H1 (cell line): ENCODE results near the gene RPL7L1. TPM values are rescaled to one million over a fixed set of nuclear protein-coding genes. Genes with fewer than 3 reads are reported as not detected.

Experiments used
- CTCF ChIA-PET: fragments of 300-600 bp; sonication (Branson Sonifier 250); formaldehyde crosslinking; loops from one replicate; lab custom pipeline; 2021; ENCODE audit not compliant: partially characterized antibody; lab: Charles Lee
- POLR2A ChIA-PET: fragments of 300-600 bp; sonication (Branson Sonifier 250); formaldehyde crosslinking; loops from one replicate; lab custom pipeline; 2021; ENCODE audit warnings: inconsistent platforms; ENCODE audit not compliant: partially characterized antibody; lab: Charles Lee
- DNase-seq, 2 experiments: peaks; one replicate each; pipeline versions ENCODE4 v3.0.0 to v3.0.0-alpha.2; 2010 to 2022; ENCODE audit warnings: low spot score in 2 of 2, low read depth in 1 of 2, mixed read lengths in 1 of 2
- FAIRE-seq: peaks from 2 replicates; lab custom pipeline; 2011; peaks lifted over from hg19 to GRCh38; lab: Jason Lieb, UNC
- H2AFZ ChIP-seq: 2 replicates; pipeline ENCODE4 v1.8.1; 2012; ENCODE audit warnings: low read length, inconsistent platforms
- H2AK5ac ChIP-seq: 2 replicates; pipeline ENCODE4 v1.6.1; 2013; ENCODE audit warnings: low read depth, low read length
- H2BK120ac ChIP-seq: replicated peaks from 2 replicates; pipeline ENCODE3; 2013; ENCODE audit warnings: low read depth, low read length, inconsistent platforms
- H2BK12ac ChIP-seq: 2 replicates; pipeline ENCODE4 v1.6.1; 2013; ENCODE audit warnings: low read depth, low read length
- H2BK15ac ChIP-seq: 2 replicates; pipeline ENCODE4 v1.6.1; 2013; ENCODE audit warnings: low read length
- H2BK20ac ChIP-seq: 2 replicates; pipeline ENCODE4 v1.6.1; 2013; ENCODE audit warnings: low read length
- H2BK5ac ChIP-seq: 2 replicates; pipeline ENCODE4 v1.6.1; 2013; ENCODE audit warnings: low read depth, low read length
- H3K14ac ChIP-seq: 2 replicates; pipeline ENCODE4 v1.6.1; 2013; ENCODE audit warnings: inconsistent platforms; ENCODE audit not compliant: insufficient read length
- H3K18ac ChIP-seq: 2 replicates; pipeline ENCODE4 v1.6.1; 2013; ENCODE audit warnings: low read length; ENCODE audit errors: extremely low read depth
- H3K23ac ChIP-seq: 2 replicates; pipeline ENCODE4 v1.6.1; 2013; ENCODE audit warnings: inconsistent platforms; ENCODE audit not compliant: insufficient read length
- H3K23me2 ChIP-seq: 2 replicates; pipeline ENCODE4 v1.6.1; 2013; ENCODE audit warnings: low read depth, low read length
- H3K27ac ChIP-seq: 2 replicates; pipeline ENCODE4 v1.6.1; 2011; ENCODE audit warnings: low read depth, low read length, inconsistent platforms
- H3K27me3 ChIP-seq, 4 experiments: replicated peaks in 1 of 4; 1 replicate in 1 of 4; 2 replicates in 3 of 4; pipeline versions ENCODE4 v1.6.1 to v1.8.1; 2011 to 2013; ENCODE audit warnings: low read length in 3 of 4, mild to moderate bottlenecking in 3 of 4, inconsistent platforms in 2 of 4, mixed read lengths in 2 of 4, moderate library complexity in 1 of 4; ENCODE audit not compliant: control insufficient read depth in 3 of 4, insufficient read depth in 3 of 4; ENCODE audit errors: extremely low read depth in 1 of 4
- H3K36me3 ChIP-seq, 4 experiments: 2 replicates each; pipeline versions ENCODE4 v1.6.1 to v1.8.1; 2011 to 2013; ENCODE audit warnings: mild to moderate bottlenecking in 4 of 4, low read length in 3 of 4, moderate library complexity in 2 of 4, control low read depth in 1 of 4, inconsistent platforms in 1 of 4; ENCODE audit not compliant: insufficient read depth in 4 of 4, control insufficient read depth in 2 of 4
- H3K4ac ChIP-seq: replicated peaks from 2 replicates; pipeline ENCODE3; 2013; ENCODE audit warnings: low read length, low read depth, mixed read lengths, inconsistent platforms; ENCODE audit not compliant: insufficient read length
- H3K4me1 ChIP-seq, 4 experiments: replicated peaks in 1 of 4; 1 replicate in 1 of 4; 2 replicates in 3 of 4; pipeline versions ENCODE4 v1.6.1 to v1.8.1; 2011 to 2013; ENCODE audit warnings: low read length in 3 of 4, inconsistent platforms in 2 of 4, mixed read lengths in 1 of 4; ENCODE audit not compliant: insufficient read depth in 4 of 4, control insufficient read depth in 3 of 4
- H3K4me2 ChIP-seq, 2 experiments: 2 replicates each; pipeline versions ENCODE4 v1.6.1 to v1.8.1; 2011 to 2013; ENCODE audit warnings: low read depth in 2 of 2, low read length in 2 of 2, control low read depth in 1 of 2, inconsistent platforms in 1 of 2, mild to moderate bottlenecking in 1 of 2; ENCODE audit not compliant: insufficient read depth in 1 of 2
- H3K4me3 ChIP-seq, 4 experiments: fragments of 200-600, 300-600 bp in 1 of 4; sonication (generic), shearing (Covaris generic), sonication (Bioruptor Twin) in 1 of 4; 2 replicates each; pipeline versions ENCODE4 v1.5.1 to v1.8.1; 2011 to 2016; ENCODE audit warnings: low read length in 4 of 4, low read depth in 3 of 4, control low read depth in 2 of 4, inconsistent platforms in 2 of 4, mild to moderate bottlenecking in 2 of 4, mixed read lengths in 1 of 4, moderate library complexity in 1 of 4; ENCODE audit not compliant: insufficient read depth in 2 of 4; ENCODE audit errors: extremely low read depth in 1 of 4
- H3K56ac ChIP-seq: replicated peaks from 2 replicates; pipeline ENCODE3; 2013; ENCODE audit warnings: low read depth, mild to moderate bottlenecking, mixed read lengths, low read length, inconsistent platforms; ENCODE audit not compliant: insufficient read length
- H3K79me1 ChIP-seq: 2 replicates; pipeline ENCODE4 v1.6.1; 2013; ENCODE audit warnings: low read depth, low read length, control low read depth
- H3K79me2 ChIP-seq, 2 experiments: 2 replicates each; pipeline versions ENCODE4 v1.6.1 to v1.8.1; 2012 to 2013; ENCODE audit warnings: low read length in 2 of 2, mild to moderate bottlenecking in 2 of 2, inconsistent platforms in 1 of 2; ENCODE audit not compliant: insufficient read depth in 2 of 2, control insufficient read depth in 1 of 2
- H3K9ac ChIP-seq, 4 experiments: replicated peaks in 1 of 4; 1 replicate in 1 of 4; 2 replicates in 3 of 4; pipeline versions ENCODE4 v1.6.1 to v1.8.1; 2011 to 2013; ENCODE audit warnings: low read depth in 3 of 4, low read length in 3 of 4, control low read depth in 2 of 4, mild to moderate bottlenecking in 2 of 4, moderate library complexity in 2 of 4, inconsistent platforms in 1 of 4; ENCODE audit errors: extremely low read depth in 1 of 4
- H3K9me3 ChIP-seq, 2 experiments: 2 replicates each; pipeline versions ENCODE4 v1.6.1 to v1.8.1; 2012 to 2013; ENCODE audit warnings: mild to moderate bottlenecking in 2 of 2, moderate library complexity in 2 of 2, control low read depth in 1 of 2, inconsistent platforms in 1 of 2, low read depth in 1 of 2, low read length in 1 of 2, mixed read lengths in 1 of 2; ENCODE audit not compliant: insufficient read depth in 2 of 2
- H4K20me1 ChIP-seq, 2 experiments: replicated peaks in 1 of 2; 2 replicates each; pipeline versions ENCODE3 to v1.8.1; 2011 to 2013; ENCODE audit warnings: inconsistent platforms in 2 of 2, low read length in 2 of 2, mild to moderate bottlenecking in 1 of 2; ENCODE audit not compliant: insufficient read depth in 2 of 2, control insufficient read depth in 1 of 2
- H4K5ac ChIP-seq: 2 replicates; pipeline ENCODE4 v1.6.1; 2013; ENCODE audit warnings: low read length, low read depth, mixed read lengths, inconsistent platforms; ENCODE audit not compliant: insufficient read length
- H4K8ac ChIP-seq: 2 replicates; pipeline ENCODE4 v1.8.0; 2013; ENCODE audit warnings: mild to moderate bottlenecking, moderate library complexity, low read length, inconsistent platforms; ENCODE audit not compliant: insufficient read depth; ENCODE audit errors: extremely low read depth
- H4K91ac ChIP-seq: replicated peaks from 2 replicates; pipeline ENCODE3; 2013; ENCODE audit warnings: low read length, mixed read lengths, inconsistent platforms; ENCODE audit not compliant: insufficient read length
- ATF3 ChIP-seq: IDR thresholded peaks from 2 replicates; pipeline ENCODE4 v1.6.1; 2011; ENCODE audit warnings: low read depth, mild to moderate bottlenecking, low read length; ENCODE audit not compliant: insufficient read depth
- CBX8 ChIP-seq: fragments of 300-800, 300-1000 bp; sonication (generic); IDR thresholded peaks from 2 replicates; pipeline ENCODE4 v1.7.1; 2016; ENCODE audit warnings: low read depth, low read length, borderline replicate concordance
- CHD1 ChIP-seq: IDR thresholded peaks from 2 replicates; pipeline ENCODE4 v1.6.1; 2012; ENCODE audit warnings: low read depth, low read length, improper control_type of control experiment
- CREB1 ChIP-seq: IDR thresholded peaks from 2 replicates; pipeline ENCODE4 v1.6.1; 2012; ENCODE audit warnings: inconsistent platforms
- E2F6 ChIP-seq: IDR thresholded peaks from 2 replicates; pipeline ENCODE4 v1.6.1; 2012; ENCODE audit warnings: inconsistent platforms
- GTF2F1 ChIP-seq: IDR thresholded peaks from 2 replicates; pipeline ENCODE4 v1.6.1; 2012; ENCODE audit warnings: low read depth, low read length, improper control_type of control experiment, borderline replicate concordance
- KDM5A ChIP-seq: fragments of 200-600 bp; IDR thresholded peaks from 2 replicates; pipeline ENCODE4 v1.7.1; 2012; ENCODE audit warnings: mild to moderate bottlenecking, low read length, inconsistent platforms, mixed read lengths
- SUZ12 ChIP-seq: fragments of 200-600 bp; sonication (generic); IDR thresholded peaks from 2 replicates; pipeline ENCODE4 v1.6.1; 2012; ENCODE audit warnings: mild to moderate bottlenecking, inconsistent platforms, low read length, moderate library complexity, mixed read lengths
- TCF12 ChIP-seq: IDR thresholded peaks from 2 replicates; pipeline ENCODE4 v1.6.1; 2011; ENCODE audit warnings: low read depth, mild to moderate bottlenecking, low read length
- TEAD4 ChIP-seq: IDR thresholded peaks from 2 replicates; pipeline ENCODE4 v1.6.1; 2012; ENCODE audit warnings: low read depth, low read length, inconsistent platforms, mixed read lengths
- YY1 ChIP-seq: IDR thresholded peaks from 2 replicates; pipeline ENCODE4 v1.6.1; 2011; ENCODE audit warnings: low read depth, mild to moderate bottlenecking, low read length
- WGBS, 2 experiments: shearing (Covaris generic) in 1 of 2; methylation state at CpG; one replicate each; pipeline versions ENCODE4 v1.1.6 to v1.1.7; 2013 to 2015; ENCODE audit warnings: low lambda C conversion rate in 2 of 2, mixed read lengths in 2 of 2, inconsistent platforms in 1 of 2, low coverage in 1 of 2, missing lambda C conversion rate in 1 of 2; ENCODE audit not compliant: insufficient replicate concordance in 2 of 2, insufficient coverage in 1 of 2, insufficient read length in 1 of 2; ENCODE audit errors: extremely low coverage in 1 of 2, missing lambda C conversion rate in 1 of 2; 5-methylcytosine and 5-hydroxymethylcytosine counted together
- polyA plus RNA-seq, 7 experiments: library from polyadenylated mRNA; depleted of rRNA in 3 of 7; stranded (reverse) in 5 of 7; unstranded in 2 of 7; fragments of >200 nt in 5 of 7; fragments of 200-250 nt in 2 of 7; gene quantifications; 1 replicate in 5 of 7; 2 replicates in 1 of 7; 4 replicates in 1 of 7; pipeline versions ENCODE4 v1.2.1 to v1.2.3, GENCODE V29; 2011 to 2013; ENCODE audit warnings: missing spikeins in 2 of 7, mixed read lengths in 2 of 7
- total RNA-seq: library from RNA; stranded (reverse); fragmentation: NEBNext Ultra II Directional; extraction: Animal tissue kit (Norgen Biotek cat#: 25700); gene quantifications from 2 replicates; pipeline ENCODE4 v1.2.1, GENCODE V29; 2021

RPL7L1 gene
- total and polyA plus RNA-seq, 2 of the 8 experiments (the other 6 are each of a cell fraction or from before 2014, with no cell fraction given) = 31.0 to 117 TPM

DNA sequence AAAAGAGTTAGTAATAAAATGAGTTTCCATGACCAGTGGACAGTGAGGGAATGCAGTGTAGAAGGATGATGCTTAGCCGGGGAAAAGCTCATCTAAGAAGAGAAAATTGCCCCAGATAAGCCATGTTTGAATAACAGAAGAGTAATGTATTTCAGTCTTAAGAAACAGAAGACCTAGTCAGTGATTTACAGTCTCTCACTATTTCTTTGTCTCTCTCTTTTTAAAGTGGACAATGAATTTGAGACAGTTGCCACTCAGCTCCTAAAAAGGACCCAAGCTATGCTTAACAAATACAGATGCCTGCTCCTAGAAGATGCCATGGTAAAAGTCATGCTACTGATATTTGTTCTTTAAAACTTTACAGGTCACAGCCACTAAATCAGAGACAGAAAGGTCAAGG is 19.4 kb upstream of the RPL7L1 start:
- Histone ChIP-seq H3K18ac (no peak overlapping the region), H3K79me2 (no peaks in the 10 kb centered on the region), H2BK15ac (no peak overlapping the region), H3K4me3 (no peak overlapping the region), H2AFZ (no peak overlapping the region), H3K4me1 (no peaks in the 10 kb centered on the region), H3K14ac (no peak overlapping the region), H2BK20ac (no peak overlapping the region), H3K4me2 (no peak overlapping the region), H2AK5ac (no peak overlapping the region), H3K9ac (no peak overlapping the region), H3K23ac (no peak overlapping the region), H3K27ac (no peak overlapping the region), H3K9me3 (no peaks in the 10 kb centered on the region; a peak in 1 of 4 replicates), H3K79me1 (no peaks in the 10 kb centered on the region), H4K91ac (no peak overlapping the region), H4K20me1 (no peaks in the 10 kb centered on the region), H3K4ac (no peak overlapping the region), H3K23me2 (no peaks in the 10 kb centered on the region), H3K27me3 (no peaks in the 10 kb centered on the region), H2BK5ac (no peak overlapping the region), H4K8ac (no peak overlapping the region), H4K5ac (no peak overlapping the region), H3K56ac (no peak overlapping the region), H3K36me3 (peaks cover 13 to 44% (median 22%) of the 10 kb centered on the region in 4 experiments; a peak in 7 of 8 replicates), H2BK12ac (no peak overlapping the region), H2BK120ac (no peak overlapping the region)
- no peak for TF ChIP-seq E2F6
- no peak for TF ChIP-seq GTF2F1
- no peak for TF ChIP-seq CREB1
- TF ChIP-seq TCF12 = no peak
- no peak for TF ChIP-seq YY1
- no peak for TF ChIP-seq CBX8
- no peak for TF ChIP-seq TEAD4
- TF ChIP-seq SUZ12 = no peak
- no peak for TF ChIP-seq CHD1
- no peak for TF ChIP-seq ATF3
- no peak for TF ChIP-seq KDM5A
- POLR2A ChIA-PET = interaction anchor here (0.8 to 1.0 kb wide), 2 partner anchors 26 to 28 kb away, joined by 3 read pairs; no protein-coding TSS in a partner anchor
- FAIRE-seq = no peak
- WGBS, 2 experiments = 100% methylated on average over 1 of the region's 1 CpG; no CpG with 5 or more reads in 1 of the 2 experiments
- DNase-seq = no peak
- CTCF ChIA-PET = no interaction called here
